Stimulated activated CD8-positive, alpha-beta memory T cell treated with anti-CD3 and anti-CD28 coated beads, Interleukin-2, amount 100 ng/mL, for 48 hours (primary cell): ENCODE measurements around the gene ACTN4.

Source experiments
- DNase-seq, 2 donors: peaks; one replicate each; pipeline ENCODE4 v3.0.0-alpha.2; 2020; ENCODE audit warnings: low read depth in 2 of 2

ACTN4 gene

GRCh38 chr19:38661136-38661535, 13.7 kb downstream of the ACTN4 start:
- DNase-seq = no peak

- DNase-seq = no peak
Measured at GRCh38 chr19:38661996-38662395, 14.5 kb downstream of the ACTN4 start.

- DNase-seq = no peak
Measured at GRCh38 chr19:38662537-38663155, 15.2 kb downstream of the ACTN4 start.

GRCh38 chr19:38663156-38663651, 15.8 kb downstream of the ACTN4 start:
- DNase-seq = no peak

- DNase-seq = no peak
Measured at GRCh38 chr19:38663957-38664502, 16.6 kb downstream of the ACTN4 start.

GRCh38 chr19:38664503-38665211, 17.2 kb downstream of the ACTN4 start:
- no peak for DNase-seq

GRCh38 chr19:38665219-38665931, 17.9 kb downstream of the ACTN4 start:
- DNase-seq = no peak

GRCh38 chr19:38665950-38666662, 18.7 kb downstream of the ACTN4 start:
- DNase-seq = no peak

GRCh38 chr19:38666663-38667511, 19.4 kb downstream of the ACTN4 start:
- no peak for DNase-seq

GRCh38 chr19:38667661-38668171, 20.3 kb downstream of the ACTN4 start:
- no peak for DNase-seq

- DNase-seq = no peak
Measured at GRCh38 chr19:38669552-38669951, 22.1 kb downstream of the ACTN4 start.

GRCh38 chr19:38670921-38671398, 23.5 kb downstream of the ACTN4 start:
- no peak for DNase-seq

- no peak for DNase-seq
Measured at GRCh38 chr19:38671654-38672053, 24.2 kb downstream of the ACTN4 start.

GRCh38 chr19:38673030-38673429, 25.6 kb downstream of the ACTN4 start:
- DNase-seq = no peak

GRCh38 chr19:38674388-38675171, 27.1 kb downstream of the ACTN4 start:
- no peak for DNase-seq

GRCh38 chr19:38675611-38676010, 28.2 kb downstream of the ACTN4 start:
- DNase-seq = no peak

GRCh38 chr19:38676023-38676877, 28.8 kb downstream of the ACTN4 start:
- DNase-seq = no peak

GRCh38 chr19:38676878-38677646, 29.6 kb downstream of the ACTN4 start:
- no peak for DNase-seq
